ENCODE measurements around the gene PTGFRN. TPM values are rescaled to one million over a fixed set of nuclear protein-coding genes. Genes with fewer than 3 reads are reported as not detected.
A peak's percentile ranks its signal among the peaks of the same experiment; 100 is the strongest.

PTGFRN gene
- total RNA-seq, 2 experiments from 2014 or later, result 7.0 to 8.4 TPM

DNA sequence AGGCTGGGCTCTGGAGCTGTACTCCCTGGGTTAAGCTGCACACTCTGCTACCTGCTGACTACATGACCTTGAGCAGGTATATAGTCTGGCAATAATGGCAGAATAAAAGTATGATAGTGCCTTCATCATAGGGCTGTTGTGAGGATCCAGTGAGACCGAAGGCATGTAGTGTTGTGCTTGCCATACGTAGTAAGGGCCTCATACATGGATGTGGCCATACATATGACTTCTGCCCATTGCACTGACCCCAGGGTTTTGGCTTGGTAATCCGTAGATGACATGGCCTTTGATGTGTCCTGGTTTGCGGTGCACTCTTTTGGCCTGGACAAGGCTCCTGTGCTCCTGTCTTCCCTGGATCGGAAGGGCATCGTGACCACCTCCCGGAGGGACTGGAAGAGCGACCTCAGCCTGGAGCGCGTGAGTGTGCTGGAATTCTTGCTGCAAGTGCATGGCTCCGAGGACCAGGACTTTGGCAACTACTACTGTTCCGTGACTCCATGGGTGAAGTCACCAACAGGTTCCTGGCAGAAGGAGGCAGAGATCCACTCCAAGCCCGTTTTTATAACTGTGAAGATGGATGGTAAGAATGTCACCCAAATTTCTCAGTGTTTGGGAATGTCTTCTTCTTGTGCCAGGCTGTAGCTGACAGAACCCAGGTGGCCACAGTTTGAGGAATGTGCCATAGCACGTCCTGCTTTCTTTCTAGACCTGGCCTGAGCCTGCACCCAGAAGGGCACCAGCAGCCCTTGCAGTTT lies 74.9 kb downstream of the PTGFRN start:
- no peak overlapping the region for H3K4me3 Mint-ChIP-seq
- CTCF ChIA-PET, result interaction anchor here (1.9 kb wide), 1 partner anchor 25 kb away, joined by 4 read pairs; no protein-coding TSS in a partner anchor
- H3K27me3 Mint-ChIP-seq, result no peaks in the 10 kb centered on the region
- TF ChIP-seq, protein P1, sequence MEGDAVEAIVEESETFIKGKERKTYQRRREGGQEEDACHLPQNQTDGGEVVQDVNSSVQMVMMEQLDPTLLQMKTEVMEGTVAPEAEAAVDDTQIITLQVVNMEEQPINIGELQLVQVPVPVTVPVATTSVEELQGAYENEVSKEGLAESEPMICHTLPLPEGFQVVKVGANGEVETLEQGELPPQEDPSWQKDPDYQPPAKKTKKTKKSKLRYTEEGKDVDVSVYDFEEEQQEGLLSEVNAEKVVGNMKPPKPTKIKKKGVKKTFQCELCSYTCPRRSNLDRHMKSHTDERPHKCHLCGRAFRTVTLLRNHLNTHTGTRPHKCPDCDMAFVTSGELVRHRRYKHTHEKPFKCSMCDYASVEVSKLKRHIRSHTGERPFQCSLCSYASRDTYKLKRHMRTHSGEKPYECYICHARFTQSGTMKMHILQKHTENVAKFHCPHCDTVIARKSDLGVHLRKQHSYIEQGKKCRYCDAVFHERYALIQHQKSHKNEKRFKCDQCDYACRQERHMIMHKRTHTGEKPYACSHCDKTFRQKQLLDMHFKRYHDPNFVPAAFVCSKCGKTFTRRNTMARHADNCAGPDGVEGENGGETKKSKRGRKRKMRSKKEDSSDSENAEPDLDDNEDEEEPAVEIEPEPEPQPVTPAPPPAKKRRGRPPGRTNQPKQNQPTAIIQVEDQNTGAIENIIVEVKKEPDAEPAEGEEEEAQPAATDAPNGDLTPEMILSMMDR (IDR thresholded peaks at IDR 0.05), result no peak
- no peak for ATAC-seq
- H3K36me3 Mint-ChIP-seq (ENCODE audit: low read depth), result peaks cover 6% of the 10 kb centered on the region
- DNase-seq, result no peak
- peaks cover 2% of the 10 kb centered on the region for H3K9me3 Mint-ChIP-seq
- POLR2A ChIA-PET, result no interaction called here
- intact Hi-C loops (cut with micrococcal nuclease), result loop anchor here (5.0 kb wide), 1 partner anchor 73 kb away; no protein-coding TSS in a partner anchor
- H3K4me1 Mint-ChIP-seq (ENCODE audit: low read depth), result peaks cover 41% of the 10 kb centered on the region
- no peak overlapping the region for H3K27ac Mint-ChIP-seq

DNA sequence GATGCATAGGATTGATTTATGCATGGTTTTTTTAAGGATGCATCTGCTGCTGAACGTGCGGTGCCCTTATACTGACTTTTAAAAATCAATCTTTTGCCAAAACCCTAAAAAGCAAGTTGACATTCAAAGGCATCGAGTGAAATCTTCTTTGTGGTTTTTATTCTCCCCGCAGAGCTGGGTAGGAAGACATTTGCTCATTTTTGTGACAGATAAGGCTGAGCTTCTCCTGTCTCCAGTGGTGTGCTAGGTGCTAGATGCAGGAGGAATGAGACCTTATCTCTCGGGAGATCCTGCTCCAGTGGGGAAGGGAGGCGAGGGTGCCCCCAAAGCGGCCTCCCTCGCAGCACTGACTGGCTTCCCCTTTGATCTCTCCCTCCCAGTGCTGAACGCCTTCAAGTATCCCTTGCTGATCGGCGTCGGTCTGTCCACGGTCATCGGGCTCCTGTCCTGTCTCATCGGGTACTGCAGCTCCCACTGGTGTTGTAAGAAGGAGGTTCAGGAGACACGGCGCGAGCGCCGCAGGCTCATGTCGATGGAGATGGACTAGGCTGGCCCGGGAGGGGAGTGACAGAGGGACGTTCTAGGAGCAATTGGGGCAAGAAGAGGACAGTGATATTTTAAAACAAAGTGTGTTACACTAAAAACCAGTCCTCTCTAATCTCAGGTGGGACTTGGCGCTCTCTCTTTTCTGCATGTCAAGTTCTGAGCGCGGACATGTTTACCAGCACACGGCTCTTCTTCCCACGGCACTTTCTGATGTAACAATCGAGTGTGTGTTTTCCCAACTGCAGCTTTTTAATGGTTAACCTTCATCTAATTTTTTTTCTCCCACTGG lies 76.9 kb downstream of the PTGFRN start:
- H3K4me1 Mint-ChIP-seq (ENCODE audit: low read depth), result peaks cover 52% of the 10 kb centered on the region
- POLR2A ChIA-PET, result interaction anchor here (0.7 to 1.6 kb wide), 11 partner anchors 10 to 250 kb away, joined by 3 to 8 read pairs (median 3); partner anchors contain the start of genes CD101 and TTF2
- peak overlapping the region; percentile 69 for H3K4me3 Mint-ChIP-seq
- DNase-seq (peak; percentile 48), ATAC-seq (peak; percentile 43)
- intact Hi-C loops (cut with micrococcal nuclease), result loop anchor here (5.0 kb wide), 1 partner anchor 71 kb away; no protein-coding TSS in a partner anchor
- CTCF ChIA-PET, result interaction anchor here (0.7 to 2.1 kb wide), 8 partner anchors 9 to 443 kb away, joined by 3 to 7 read pairs (median 3); no protein-coding TSS in a partner anchor
- H3K36me3 Mint-ChIP-seq (ENCODE audit: low read depth), result peaks cover 6% of the 10 kb centered on the region
- TF ChIP-seq, protein P1 (IDR thresholded peaks at IDR 0.05), result no peak
- peak overlapping the region; percentile 97 for H3K27ac Mint-ChIP-seq
- H3K27me3 Mint-ChIP-seq, result no peaks in the 10 kb centered on the region
- peaks cover 2% of the 10 kb centered on the region for H3K9me3 Mint-ChIP-seq

DNA sequence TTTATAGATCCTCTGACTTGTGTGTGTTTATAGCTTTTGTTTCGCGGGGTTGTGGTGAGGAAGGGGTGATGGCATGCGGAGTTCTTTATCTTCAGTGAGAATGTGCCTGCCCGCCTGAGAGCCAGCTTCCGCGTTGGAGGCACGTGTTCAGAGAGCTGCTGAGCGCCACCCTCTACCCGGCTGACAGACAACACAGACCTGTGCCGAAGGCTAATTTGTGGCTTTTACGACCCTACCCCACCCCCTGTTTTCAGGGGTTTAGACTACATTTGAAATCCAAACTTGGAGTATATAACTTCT lies 77.5 kb downstream of the PTGFRN start:
- CTCF ChIA-PET, result interaction anchor here (0.7 to 2.1 kb wide), 6 partner anchors 17 to 444 kb away, joined by 3 to 7 read pairs (median 3); no protein-coding TSS in a partner anchor
- intact Hi-C loops (cut with micrococcal nuclease), result loop anchor here (5.0 kb wide), 1 partner anchor 70 kb away; no protein-coding TSS in a partner anchor
- Mint-ChIP-seq H3K4me3 (peak overlapping the region; percentile 69), H3K4me1 (ENCODE audit: low read depth) (peaks cover 57% of the 10 kb centered on the region), H3K27ac (peak overlapping the region; percentile 97), H3K36me3 (ENCODE audit: low read depth) (peaks cover 6% of the 10 kb centered on the region), H3K9me3 (peaks cover 2% of the 10 kb centered on the region), H3K27me3 (no peaks in the 10 kb centered on the region)
- peak; percentile 79 for DNase-seq
- TF ChIP-seq, protein P1 (IDR thresholded peaks at IDR 0.05), result no peak
- POLR2A ChIA-PET, result interaction anchor here (1.0 to 1.6 kb wide), 7 partner anchors 9 to 226 kb away, joined by 3 to 8 read pairs (median 4); partner anchors contain the start of genes CD101 and TTF2
- peak; percentile 78 for ATAC-seq

DNA sequence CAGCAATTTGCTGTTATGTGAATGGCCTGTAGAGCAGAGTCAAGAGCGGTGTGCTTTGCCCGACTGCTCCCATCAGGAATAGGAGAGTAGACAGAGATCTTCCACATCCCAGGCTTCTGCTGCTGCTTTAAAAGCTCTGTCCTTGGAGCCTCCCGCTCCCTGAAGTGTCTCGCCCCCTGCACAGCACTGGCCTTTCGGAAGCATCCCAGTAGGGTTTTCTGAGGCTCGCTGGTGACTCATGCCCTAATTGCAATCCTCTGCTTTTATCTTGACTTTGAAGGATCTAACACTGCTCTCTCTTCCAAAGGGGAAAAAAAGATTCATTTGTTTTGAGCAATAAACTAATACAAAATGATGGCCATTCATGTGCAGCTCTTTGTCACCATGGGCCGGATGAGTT lies 78.5 kb downstream of the PTGFRN start:
- POLR2A ChIA-PET, result interaction anchor here (0.8 to 1.5 kb wide), 3 partner anchors 8 to 692 kb away, joined by 3 to 4 read pairs (median 3); no protein-coding TSS in a partner anchor
- DNase-seq (no peak), ATAC-seq (no peak)
- Mint-ChIP-seq H3K4me3 (no peak overlapping the region), H3K36me3 (ENCODE audit: low read depth) (peaks cover 6% of the 10 kb centered on the region), H3K9me3 (peaks cover 2% of the 10 kb centered on the region), H3K4me1 (ENCODE audit: low read depth) (peaks cover 57% of the 10 kb centered on the region), H3K27me3 (no peaks in the 10 kb centered on the region), H3K27ac (no peak overlapping the region)
- CTCF ChIA-PET, result no interaction called here
- TF ChIP-seq, protein P1 (IDR thresholded peaks at IDR 0.05), result no peak
- intact Hi-C loops (cut with micrococcal nuclease), result loop anchor here (5.0 kb wide), 1 partner anchor 69 kb away; no protein-coding TSS in a partner anchor

Data from activated CD8-positive, alpha-beta T cell treated with anti-CD3 and anti-CD28 coated beads for 36 hours (primary cell).